NCI-H1694 treated with DMSO at 0.1 percent for 48 hours (cell line): Measurements from ENCODE around the gene KIZ.
"Not testable (repeated sequence)": the region's sequence is repeated elsewhere in the genome, so short reads cannot be mapped to it uniquely, and the experiment has no call there.

Experiments
- DNase-seq: peaks from one replicate; lab custom pipeline; 2025; lab: John Stamatoyannopoulos, UW

Gene KIZ

GRCh38 chr20:21137078-21137477 lies 11.2 kb downstream of the KIZ start:
- no peak for DNase-seq

DNA sequence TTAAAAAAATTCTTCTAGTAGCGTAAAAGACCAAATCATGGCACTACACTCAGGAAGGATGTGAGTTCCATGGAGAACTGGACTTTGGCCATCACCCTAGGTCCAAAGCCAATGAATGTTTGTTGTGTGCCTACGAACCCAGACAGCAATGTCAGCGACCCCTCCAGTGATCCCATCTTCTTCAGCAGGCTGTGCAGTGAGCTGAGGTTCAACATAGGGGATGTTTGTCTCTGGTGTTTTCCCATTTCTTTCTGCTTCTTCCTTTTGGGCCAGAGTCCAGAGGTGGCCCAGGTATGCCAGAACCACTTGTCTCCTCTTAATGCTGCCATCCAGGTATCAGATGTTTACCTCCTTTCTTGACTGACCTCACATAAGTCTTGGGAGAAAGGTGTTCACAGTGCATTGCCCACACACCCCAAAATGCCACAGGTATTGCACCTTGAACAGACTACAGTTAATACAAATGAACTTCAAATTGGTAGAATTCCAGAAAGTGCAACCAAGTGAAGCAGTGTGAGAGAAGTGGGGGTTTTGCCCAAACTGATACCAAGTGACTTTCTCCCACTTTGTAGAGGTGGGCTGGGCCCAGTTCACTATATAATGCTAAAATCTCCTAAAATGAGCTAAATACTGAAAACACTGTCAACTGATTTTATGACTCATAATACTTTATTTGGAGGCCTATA lies 14.1 kb downstream of the KIZ start:
- no peak for DNase-seq

- no peak for DNase-seq
These were observed 15.9 kb downstream of the KIZ start for GRCh38 chr20:21141825-21142224.

- no peak for DNase-seq
These were observed 17.5 kb downstream of the KIZ start for GRCh38 chr20:21143194-21143890.

DNA sequence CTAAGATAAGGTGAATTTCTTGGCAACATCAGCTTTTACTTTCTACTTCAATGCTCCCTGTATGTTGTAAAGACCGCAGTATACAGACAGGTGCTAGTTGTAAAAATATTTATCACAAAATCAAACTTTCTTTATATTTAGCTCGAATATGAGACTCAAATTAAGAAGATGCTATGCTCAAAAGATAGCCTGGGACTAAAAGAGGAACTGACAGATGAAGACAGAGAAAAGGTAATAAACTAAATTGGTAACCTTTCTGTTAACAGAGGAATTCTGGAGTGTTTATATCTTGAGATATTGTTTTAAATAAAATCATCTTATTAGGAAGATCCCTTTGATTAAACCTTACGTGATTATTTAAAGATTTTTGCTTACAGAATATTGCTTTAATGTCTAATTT lies 19.5 kb downstream of the KIZ start:
- no peak for DNase-seq

- DNase-seq, result no peak
These were observed 20.3 kb downstream of the KIZ start for GRCh38 chr20:21146215-21146614.

DNA sequence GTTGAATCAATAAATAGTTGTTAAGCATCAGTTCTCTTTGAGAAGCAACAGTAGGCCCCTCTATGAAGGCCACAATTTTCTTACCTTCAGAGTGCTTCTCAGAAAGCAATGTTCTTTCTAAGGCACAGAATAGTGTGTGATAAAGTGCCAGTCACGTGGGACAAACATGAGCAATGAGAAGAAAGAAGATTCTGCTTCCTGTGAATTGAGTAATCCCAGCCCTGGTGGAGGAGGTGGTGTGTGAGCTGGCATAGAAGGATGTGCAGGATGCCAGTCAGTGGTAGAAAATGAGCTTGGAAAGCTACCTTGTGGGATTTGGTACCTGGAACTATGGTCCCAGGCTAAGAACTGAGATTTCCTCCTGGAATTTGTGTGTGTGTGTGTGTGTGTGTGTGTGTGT lies 21.7 kb downstream of the KIZ start:
- no peak for DNase-seq

DNA sequence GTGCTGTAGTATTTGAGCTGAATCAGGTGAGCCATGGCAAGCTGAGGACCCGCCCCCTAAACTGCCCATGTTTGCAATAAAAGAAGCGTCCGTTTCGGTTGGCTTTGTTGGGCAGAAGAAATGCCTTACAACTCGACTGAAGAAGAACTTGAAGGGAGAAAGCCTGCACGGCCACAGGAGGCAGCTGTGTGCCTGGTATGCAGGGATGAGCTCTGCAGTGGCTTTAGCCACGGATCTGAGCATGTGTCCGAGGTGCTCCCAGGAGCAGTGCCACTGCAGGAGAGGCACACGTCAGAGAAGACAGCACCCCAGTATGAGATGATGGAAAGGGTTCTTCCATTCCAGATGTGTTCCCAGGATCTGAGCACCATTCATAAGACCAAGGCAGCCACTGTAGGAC lies 23.5 kb downstream of the KIZ start:
- no peak for DNase-seq

DNA sequence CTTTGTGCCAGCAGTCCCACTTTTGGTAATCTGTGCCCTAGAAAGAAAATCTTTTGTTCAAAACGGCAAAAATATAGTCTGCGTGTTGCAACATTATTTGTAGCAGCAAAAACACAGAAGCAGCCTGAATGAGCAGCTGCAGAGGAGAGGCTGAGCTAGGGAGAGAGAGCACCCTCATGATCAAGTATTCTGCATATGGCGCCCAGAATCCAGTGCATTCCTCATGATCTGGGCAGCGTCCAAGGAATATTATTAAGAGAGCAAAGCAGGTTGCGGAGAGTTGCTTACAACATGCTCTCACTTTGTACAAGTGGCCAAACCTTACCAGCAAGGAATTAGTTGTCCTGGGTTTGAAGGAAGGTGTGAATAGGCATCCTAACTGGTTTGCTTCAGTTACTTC lies 25.9 kb downstream of the KIZ start:
- no peak for DNase-seq

- no peak for DNase-seq
These were observed 28.8 kb downstream of the KIZ start for GRCh38 chr20:21154692-21155091.

GRCh38 chr20:21155268-21155667 lies 29.4 kb downstream of the KIZ start:
- DNase-seq, result no peak

DNA sequence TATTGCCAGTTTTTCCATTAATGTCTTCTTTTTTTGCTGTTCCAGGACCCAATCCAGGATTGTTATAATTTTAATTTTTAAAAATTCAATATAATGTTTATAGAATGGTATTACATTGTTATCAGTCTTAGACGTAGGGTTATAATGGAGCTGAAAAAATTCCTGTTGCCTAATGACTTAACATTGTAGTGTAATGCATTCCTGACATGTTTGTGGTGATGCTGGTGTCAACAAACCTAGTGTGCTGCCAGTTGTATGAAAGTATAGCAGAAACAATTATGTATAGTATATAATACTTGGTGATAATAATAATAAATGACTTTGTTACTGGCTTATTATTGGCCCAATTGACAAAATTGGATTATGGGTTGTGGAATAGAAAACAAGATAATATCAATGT lies 30.4 kb downstream of the KIZ start:
- DNase-seq, result no peak

DNA sequence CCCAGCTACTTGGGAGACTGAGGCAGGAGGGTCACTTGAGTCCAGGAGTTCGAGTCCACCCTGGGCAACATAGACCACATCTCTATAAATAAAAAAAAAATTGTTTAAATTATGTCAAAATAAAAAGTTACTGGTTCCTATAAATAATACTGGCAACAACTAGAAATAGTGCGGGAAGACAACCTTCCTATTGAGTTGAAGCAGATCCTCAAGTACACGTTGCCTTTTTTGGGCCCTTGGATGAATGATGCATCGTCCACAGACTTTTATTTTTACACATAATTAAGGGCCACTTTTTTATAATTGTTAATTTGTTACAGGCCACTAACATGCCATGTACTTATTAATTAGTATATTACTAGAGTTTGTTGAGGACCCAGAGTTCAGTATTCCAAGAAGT lies 31.1 kb downstream of the KIZ start:
- DNase-seq, result no peak

DNA sequence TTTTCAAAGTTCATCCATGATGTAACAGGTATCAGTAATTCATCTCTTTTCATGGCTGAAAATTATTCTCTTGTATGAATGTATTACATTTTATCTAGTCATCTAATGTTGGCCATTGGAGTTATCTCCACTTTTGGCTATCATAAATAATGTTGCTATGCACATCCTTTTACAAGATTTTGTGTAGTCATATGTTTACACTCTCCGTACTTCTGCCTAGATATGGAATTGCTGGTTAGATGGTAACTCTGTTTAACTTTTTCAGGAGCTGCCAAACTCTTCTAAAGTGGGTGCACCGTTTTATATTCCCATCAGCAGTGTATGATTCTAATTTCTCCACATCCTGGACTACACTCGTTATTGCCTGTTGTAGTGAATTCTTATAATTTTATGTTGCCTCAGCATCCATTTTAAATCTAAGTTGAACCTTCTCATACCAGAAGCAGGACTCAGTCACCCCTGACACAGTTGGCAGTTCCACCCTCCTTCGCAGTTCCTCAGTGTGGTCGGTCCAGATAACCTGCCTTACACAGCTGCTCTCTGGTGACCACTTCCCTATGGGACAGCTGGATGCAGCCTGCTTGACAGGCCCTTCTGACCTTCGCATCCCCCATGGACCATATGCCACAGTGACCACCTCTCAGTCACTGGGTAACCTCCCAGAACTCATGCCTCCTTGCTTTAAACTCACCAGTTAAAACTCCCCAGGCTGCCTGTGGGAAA lies 33.9 kb downstream of the KIZ start:
- no peak for DNase-seq

DNA sequence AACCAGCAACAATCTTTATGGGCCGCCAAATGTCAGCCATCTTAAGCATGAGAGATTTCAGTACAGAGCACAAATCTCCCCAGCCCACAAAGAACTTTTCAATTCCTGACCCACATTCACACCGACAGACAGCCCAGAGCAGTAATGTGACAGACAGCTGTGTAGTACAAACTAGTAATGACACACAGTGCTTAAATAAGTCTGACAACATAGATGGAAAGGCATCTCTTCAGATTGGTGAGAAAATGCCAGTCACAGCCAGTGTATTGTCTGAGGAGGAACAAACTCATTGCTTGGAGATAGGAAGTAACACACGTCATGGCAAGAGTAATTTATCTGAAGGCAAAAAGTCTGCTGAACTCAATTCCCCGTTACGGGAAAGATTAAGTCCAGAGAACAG lies 36.0 kb downstream of the KIZ start:
- no peak for DNase-seq

DNA sequence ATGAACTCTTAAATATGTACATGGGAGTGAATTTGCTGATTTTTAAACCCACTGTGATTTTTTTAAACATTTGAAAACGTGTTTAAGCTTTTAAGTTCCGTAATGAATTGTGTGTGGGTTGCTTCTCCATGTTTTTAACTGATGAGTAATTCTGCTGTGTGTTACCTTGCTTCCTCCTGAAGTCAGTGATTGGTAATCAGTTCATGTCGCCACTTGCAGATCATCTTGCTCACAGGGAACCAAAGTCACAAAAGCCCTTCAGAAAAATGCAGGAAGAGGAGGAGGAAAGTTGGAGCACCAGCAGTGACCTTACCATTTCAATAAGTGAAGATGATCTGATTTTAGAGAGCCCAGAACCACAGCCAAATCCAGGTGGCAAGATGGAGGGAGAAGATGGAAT lies 36.7 kb downstream of the KIZ start:
- DNase-seq, result no peak

GRCh38 chr20:21166801-21167200 lies 40.9 kb downstream of the KIZ start:
- no peak for DNase-seq

GRCh38 chr20:21167261-21167660 lies 41.4 kb downstream of the KIZ start:
- no peak for DNase-seq

GRCh38 chr20:21168061-21168460 lies 42.2 kb downstream of the KIZ start:
- not testable (repeated sequence) for DNase-seq

DNA sequence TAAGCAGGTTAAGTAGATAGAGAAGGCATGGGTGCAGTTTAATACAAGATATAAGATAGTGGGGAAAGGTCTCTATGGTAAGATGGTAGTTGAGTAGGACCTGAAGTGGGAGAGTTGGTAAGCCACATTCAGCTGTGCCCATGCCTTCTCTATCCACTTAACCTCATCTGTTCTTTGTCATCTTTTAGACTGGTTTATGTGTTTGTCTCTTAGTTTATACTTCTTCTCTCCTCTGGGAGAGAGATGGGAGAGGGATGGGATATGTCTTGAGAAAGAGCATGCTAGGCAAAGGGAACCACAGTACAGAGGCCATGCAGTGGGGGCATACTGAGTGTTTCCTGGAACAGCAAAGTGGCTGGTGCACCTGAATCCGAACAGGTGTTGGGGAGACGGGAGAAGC lies 46.7 kb downstream of the KIZ start:
- DNase-seq, result no peak

DNA sequence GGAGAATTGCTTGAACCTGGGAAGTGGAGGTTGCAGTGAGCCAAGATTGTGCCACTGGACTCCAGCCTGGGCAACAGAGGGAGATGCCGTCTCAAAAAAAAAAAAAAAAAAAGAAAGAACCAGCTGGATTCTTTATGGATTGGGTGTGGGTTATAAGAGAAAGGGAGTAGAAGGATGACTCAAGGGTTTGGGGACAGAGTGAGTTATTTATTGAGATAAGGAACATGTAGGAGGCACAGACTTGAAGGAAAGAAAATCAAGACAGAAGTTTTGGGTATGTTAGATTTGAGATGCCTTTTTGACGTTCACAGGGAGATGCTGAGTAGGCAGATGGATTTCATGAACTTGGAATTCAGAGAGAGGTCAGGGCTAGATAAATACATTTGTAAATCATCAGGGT lies 47.6 kb downstream of the KIZ start:
- no peak for DNase-seq

DNA sequence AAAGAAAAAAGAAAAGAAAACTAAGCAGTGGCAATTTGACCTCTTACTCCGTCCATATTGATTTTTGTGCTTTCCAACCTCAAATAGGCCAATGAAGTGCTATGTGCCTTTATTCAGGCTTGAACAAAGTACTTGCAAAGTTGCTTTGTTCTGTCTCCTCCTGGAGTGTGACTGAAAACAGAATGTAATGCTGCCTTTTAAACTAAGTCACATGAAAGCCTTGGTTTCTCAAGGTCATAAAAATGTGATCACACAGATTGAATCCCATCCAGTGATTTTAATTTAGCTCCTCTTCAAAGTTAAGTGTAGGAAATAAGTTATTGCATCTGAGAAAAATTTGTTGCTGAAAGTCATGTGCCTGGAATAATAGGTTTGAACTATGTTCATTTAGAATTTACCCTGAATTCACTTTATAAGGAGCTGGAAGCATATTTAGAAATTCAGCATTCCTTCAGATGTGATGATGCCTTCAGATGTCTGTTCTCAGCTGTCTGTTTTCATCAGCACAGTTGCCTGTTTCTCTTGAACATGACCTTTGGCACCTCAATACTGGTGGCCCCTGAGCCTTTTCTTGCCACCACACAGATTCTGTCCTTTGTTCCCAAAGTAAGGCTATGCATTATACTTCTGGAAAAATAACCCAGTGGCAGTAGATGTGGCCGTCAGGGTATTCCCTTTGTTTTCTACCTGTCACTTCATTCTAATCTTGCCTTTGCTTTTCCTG lies 48.8 kb downstream of the KIZ start:
- DNase-seq, result no peak

DNA sequence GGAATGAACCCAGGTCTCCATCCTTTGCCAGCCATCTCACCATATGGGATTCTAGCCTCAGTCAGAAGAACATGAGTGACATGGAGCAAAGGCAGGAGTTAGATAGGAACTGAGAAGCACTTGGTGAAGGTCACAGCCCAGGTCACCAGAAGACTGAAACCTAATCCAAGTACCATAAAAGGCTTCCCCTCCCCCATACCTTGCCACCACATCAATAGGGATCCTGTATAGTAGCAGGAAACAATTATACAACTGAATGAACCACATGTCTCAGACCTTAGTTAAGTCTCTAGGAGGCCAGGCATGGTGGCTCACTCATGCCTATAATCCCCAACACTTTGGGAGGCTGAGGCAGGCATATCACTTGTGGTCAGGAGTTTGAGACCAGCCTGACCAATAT lies 49.6 kb downstream of the KIZ start:
- no peak for DNase-seq
